H1 (cell line): ENCODE measurements around the gene DENND1A. TPM values are rescaled to one million over a fixed set of nuclear protein-coding genes. Genes with fewer than 3 reads are reported as not detected.

Experiments used
- CTCF ChIA-PET: fragments of 300-600 bp; sonication (Branson Sonifier 250); formaldehyde crosslinking; loops from one replicate; lab custom pipeline; 2021; ENCODE audit not compliant: partially characterized antibody; lab: Charles Lee
- POLR2A ChIA-PET: fragments of 300-600 bp; sonication (Branson Sonifier 250); formaldehyde crosslinking; loops from one replicate; lab custom pipeline; 2021; ENCODE audit warnings: inconsistent platforms; ENCODE audit not compliant: partially characterized antibody; lab: Charles Lee
- DNase-seq, 2 experiments: peaks; one replicate each; pipeline versions ENCODE4 v3.0.0 to v3.0.0-alpha.2; 2010 to 2022; ENCODE audit warnings: low spot score in 2 of 2, low read depth in 1 of 2, mixed read lengths in 1 of 2
- FAIRE-seq: peaks from 2 replicates; lab custom pipeline; 2011; peaks lifted over from hg19 to GRCh38; lab: Jason Lieb, UNC
- H2AFZ ChIP-seq: 2 replicates; pipeline ENCODE4 v1.8.1; 2012; ENCODE audit warnings: low read length, inconsistent platforms
- H2AK5ac ChIP-seq: 2 replicates; pipeline ENCODE4 v1.6.1; 2013; ENCODE audit warnings: low read depth, low read length
- H2BK120ac ChIP-seq: replicated peaks from 2 replicates; pipeline ENCODE3; 2013; ENCODE audit warnings: low read depth, low read length, inconsistent platforms
- H2BK12ac ChIP-seq: 2 replicates; pipeline ENCODE4 v1.6.1; 2013; ENCODE audit warnings: low read depth, low read length
- H2BK15ac ChIP-seq: 2 replicates; pipeline ENCODE4 v1.6.1; 2013; ENCODE audit warnings: low read length
- H2BK20ac ChIP-seq: 2 replicates; pipeline ENCODE4 v1.6.1; 2013; ENCODE audit warnings: low read length
- H2BK5ac ChIP-seq: 2 replicates; pipeline ENCODE4 v1.6.1; 2013; ENCODE audit warnings: low read depth, low read length
- H3K14ac ChIP-seq: 2 replicates; pipeline ENCODE4 v1.6.1; 2013; ENCODE audit warnings: inconsistent platforms; ENCODE audit not compliant: insufficient read length
- H3K18ac ChIP-seq: 2 replicates; pipeline ENCODE4 v1.6.1; 2013; ENCODE audit warnings: low read length; ENCODE audit errors: extremely low read depth
- H3K23ac ChIP-seq: 2 replicates; pipeline ENCODE4 v1.6.1; 2013; ENCODE audit warnings: inconsistent platforms; ENCODE audit not compliant: insufficient read length
- H3K23me2 ChIP-seq: 2 replicates; pipeline ENCODE4 v1.6.1; 2013; ENCODE audit warnings: low read depth, low read length
- H3K27ac ChIP-seq: 2 replicates; pipeline ENCODE4 v1.6.1; 2011; ENCODE audit warnings: low read depth, low read length, inconsistent platforms
- H3K27me3 ChIP-seq, 4 experiments: replicated peaks in 1 of 4; 1 replicate in 1 of 4; 2 replicates in 3 of 4; pipeline versions ENCODE4 v1.6.1 to v1.8.1; 2011 to 2013; ENCODE audit warnings: low read length in 3 of 4, mild to moderate bottlenecking in 3 of 4, inconsistent platforms in 2 of 4, mixed read lengths in 2 of 4, moderate library complexity in 1 of 4; ENCODE audit not compliant: control insufficient read depth in 3 of 4, insufficient read depth in 3 of 4; ENCODE audit errors: extremely low read depth in 1 of 4
- H3K36me3 ChIP-seq, 4 experiments: 2 replicates each; pipeline versions ENCODE4 v1.6.1 to v1.8.1; 2011 to 2013; ENCODE audit warnings: mild to moderate bottlenecking in 4 of 4, low read length in 3 of 4, moderate library complexity in 2 of 4, control low read depth in 1 of 4, inconsistent platforms in 1 of 4; ENCODE audit not compliant: insufficient read depth in 4 of 4, control insufficient read depth in 2 of 4
- H3K4ac ChIP-seq: replicated peaks from 2 replicates; pipeline ENCODE3; 2013; ENCODE audit warnings: low read length, low read depth, mixed read lengths, inconsistent platforms; ENCODE audit not compliant: insufficient read length
- H3K4me1 ChIP-seq, 4 experiments: replicated peaks in 1 of 4; 1 replicate in 1 of 4; 2 replicates in 3 of 4; pipeline versions ENCODE4 v1.6.1 to v1.8.1; 2011 to 2013; ENCODE audit warnings: low read length in 3 of 4, inconsistent platforms in 2 of 4, mixed read lengths in 1 of 4; ENCODE audit not compliant: insufficient read depth in 4 of 4, control insufficient read depth in 3 of 4
- H3K4me2 ChIP-seq, 2 experiments: 2 replicates each; pipeline versions ENCODE4 v1.6.1 to v1.8.1; 2011 to 2013; ENCODE audit warnings: low read depth in 2 of 2, low read length in 2 of 2, control low read depth in 1 of 2, inconsistent platforms in 1 of 2, mild to moderate bottlenecking in 1 of 2; ENCODE audit not compliant: insufficient read depth in 1 of 2
- H3K4me3 ChIP-seq, 4 experiments: fragments of 200-600, 300-600 bp in 1 of 4; sonication (generic), shearing (Covaris generic), sonication (Bioruptor Twin) in 1 of 4; 2 replicates each; pipeline versions ENCODE4 v1.5.1 to v1.8.1; 2011 to 2016; ENCODE audit warnings: low read length in 4 of 4, low read depth in 3 of 4, control low read depth in 2 of 4, inconsistent platforms in 2 of 4, mild to moderate bottlenecking in 2 of 4, mixed read lengths in 1 of 4, moderate library complexity in 1 of 4; ENCODE audit not compliant: insufficient read depth in 2 of 4; ENCODE audit errors: extremely low read depth in 1 of 4
- H3K56ac ChIP-seq: replicated peaks from 2 replicates; pipeline ENCODE3; 2013; ENCODE audit warnings: low read depth, mild to moderate bottlenecking, mixed read lengths, low read length, inconsistent platforms; ENCODE audit not compliant: insufficient read length
- H3K79me1 ChIP-seq: 2 replicates; pipeline ENCODE4 v1.6.1; 2013; ENCODE audit warnings: low read depth, low read length, control low read depth
- H3K79me2 ChIP-seq, 2 experiments: 2 replicates each; pipeline versions ENCODE4 v1.6.1 to v1.8.1; 2012 to 2013; ENCODE audit warnings: low read length in 2 of 2, mild to moderate bottlenecking in 2 of 2, inconsistent platforms in 1 of 2; ENCODE audit not compliant: insufficient read depth in 2 of 2, control insufficient read depth in 1 of 2
- H3K9ac ChIP-seq, 4 experiments: replicated peaks in 1 of 4; 1 replicate in 1 of 4; 2 replicates in 3 of 4; pipeline versions ENCODE4 v1.6.1 to v1.8.1; 2011 to 2013; ENCODE audit warnings: low read depth in 3 of 4, low read length in 3 of 4, control low read depth in 2 of 4, mild to moderate bottlenecking in 2 of 4, moderate library complexity in 2 of 4, inconsistent platforms in 1 of 4; ENCODE audit errors: extremely low read depth in 1 of 4
- H3K9me3 ChIP-seq, 2 experiments: 2 replicates each; pipeline versions ENCODE4 v1.6.1 to v1.8.1; 2012 to 2013; ENCODE audit warnings: mild to moderate bottlenecking in 2 of 2, moderate library complexity in 2 of 2, control low read depth in 1 of 2, inconsistent platforms in 1 of 2, low read depth in 1 of 2, low read length in 1 of 2, mixed read lengths in 1 of 2; ENCODE audit not compliant: insufficient read depth in 2 of 2
- H4K20me1 ChIP-seq, 2 experiments: replicated peaks in 1 of 2; 2 replicates each; pipeline versions ENCODE3 to v1.8.1; 2011 to 2013; ENCODE audit warnings: inconsistent platforms in 2 of 2, low read length in 2 of 2, mild to moderate bottlenecking in 1 of 2; ENCODE audit not compliant: insufficient read depth in 2 of 2, control insufficient read depth in 1 of 2
- H4K5ac ChIP-seq: 2 replicates; pipeline ENCODE4 v1.6.1; 2013; ENCODE audit warnings: low read length, low read depth, mixed read lengths, inconsistent platforms; ENCODE audit not compliant: insufficient read length
- H4K8ac ChIP-seq: 2 replicates; pipeline ENCODE4 v1.8.0; 2013; ENCODE audit warnings: mild to moderate bottlenecking, moderate library complexity, low read length, inconsistent platforms; ENCODE audit not compliant: insufficient read depth; ENCODE audit errors: extremely low read depth
- H4K91ac ChIP-seq: replicated peaks from 2 replicates; pipeline ENCODE3; 2013; ENCODE audit warnings: low read length, mixed read lengths, inconsistent platforms; ENCODE audit not compliant: insufficient read length
- ASH2L ChIP-seq: fragments of 200-600, 300-600 bp; sonication (generic); IDR thresholded peaks from one replicate; pipeline ENCODE4 v1.7.1; 2017; ENCODE audit warnings: low read length
- BACH1 ChIP-seq: IDR thresholded peaks from 2 replicates; pipeline ENCODE4 v1.6.1; 2012; ENCODE audit warnings: low read length, improper control_type of control experiment
- CTBP2 ChIP-seq: IDR thresholded peaks from 2 replicates; pipeline ENCODE4 v1.7.0; 2011; ENCODE audit warnings: borderline replicate concordance, mild to moderate bottlenecking, moderate library complexity, mixed read lengths, low read length; ENCODE audit not compliant: insufficient read depth, insufficient read length
- E2F6 ChIP-seq: IDR thresholded peaks from 2 replicates; pipeline ENCODE4 v1.6.1; 2012; ENCODE audit warnings: inconsistent platforms
- NANOG ChIP-seq: IDR thresholded peaks from 2 replicates; pipeline ENCODE4 v1.6.1; 2011; ENCODE audit warnings: low read length, low read depth, mild to moderate bottlenecking, inconsistent platforms; ENCODE audit not compliant: insufficient read depth, poor library complexity, severe bottlenecking
- NRF1 ChIP-seq: IDR thresholded peaks from 2 replicates; pipeline ENCODE4 v1.6.1; 2011; ENCODE audit warnings: mild to moderate bottlenecking, low read depth, low read length, improper control_type of control experiment
- RAD21 ChIP-seq, 2 experiments: IDR thresholded peaks in 1 of 2; conservative IDR thresholded peaks in 1 of 2; 2 replicates each; pipeline ENCODE4 v1.6.1; 2011; ENCODE audit warnings: low read depth in 2 of 2, low read length in 2 of 2, improper control_type of control experiment in 1 of 2, inconsistent platforms in 1 of 2, mild to moderate bottlenecking in 1 of 2, moderate library complexity in 1 of 2
- RFX5 ChIP-seq: IDR thresholded peaks from 2 replicates; pipeline ENCODE4 v1.6.1; 2011; ENCODE audit warnings: low read depth, low read length, improper control_type of control experiment, borderline replicate concordance
- SIN3A ChIP-seq, 2 experiments: IDR thresholded peaks in 1 of 2; conservative IDR thresholded peaks in 1 of 2; 2 replicates each; pipeline ENCODE4 v1.6.1; 2011 to 2012; ENCODE audit warnings: low read length in 2 of 2, improper control_type of control experiment in 1 of 2, low read depth in 1 of 2, mild to moderate bottlenecking in 1 of 2
- TBP ChIP-seq: IDR thresholded peaks from 2 replicates; pipeline ENCODE4 v1.6.1; 2011; ENCODE audit warnings: low read depth, low read length, improper control_type of control experiment
- TCF12 ChIP-seq: IDR thresholded peaks from 2 replicates; pipeline ENCODE4 v1.6.1; 2011; ENCODE audit warnings: low read depth, mild to moderate bottlenecking, low read length
- WGBS, 2 experiments: shearing (Covaris generic) in 1 of 2; methylation state at CpG; one replicate each; pipeline versions ENCODE4 v1.1.6 to v1.1.7; 2013 to 2015; ENCODE audit warnings: low lambda C conversion rate in 2 of 2, mixed read lengths in 2 of 2, inconsistent platforms in 1 of 2, low coverage in 1 of 2, missing lambda C conversion rate in 1 of 2; ENCODE audit not compliant: insufficient replicate concordance in 2 of 2, insufficient coverage in 1 of 2, insufficient read length in 1 of 2; ENCODE audit errors: extremely low coverage in 1 of 2, missing lambda C conversion rate in 1 of 2; 5-methylcytosine and 5-hydroxymethylcytosine counted together
- polyA plus RNA-seq, 7 experiments: library from polyadenylated mRNA; depleted of rRNA in 3 of 7; stranded (reverse) in 5 of 7; unstranded in 2 of 7; fragments of >200 nt in 5 of 7; fragments of 200-250 nt in 2 of 7; gene quantifications; 1 replicate in 5 of 7; 2 replicates in 1 of 7; 4 replicates in 1 of 7; pipeline versions ENCODE4 v1.2.1 to v1.2.3, GENCODE V29; 2011 to 2013; ENCODE audit warnings: missing spikeins in 2 of 7, mixed read lengths in 2 of 7
- total RNA-seq: library from RNA; stranded (reverse); fragmentation: NEBNext Ultra II Directional; extraction: Animal tissue kit (Norgen Biotek cat#: 25700); gene quantifications from 2 replicates; pipeline ENCODE4 v1.2.1, GENCODE V29; 2021
- TF ChIP-seq, protein P1 (sequence below): IDR thresholded peaks from 2 replicates; pipeline ENCODE4 v1.6.1; 2011; ENCODE audit warnings: low read depth, mild to moderate bottlenecking, low read length; ENCODE audit not compliant: insufficient read depth

DENND1A gene
- total and polyA plus RNA-seq, 2 of the 8 experiments (the other 6 are each of a cell fraction or from before 2014, with no cell fraction given): 24.1 to 26.4 TPM

GRCh38 chr9:123425836-123426365 lies 504.0 kb downstream of the DENND1A start:
- H4K20me1 ChIP-seq: no peaks in the 10 kb centered on the region
- H3K4me3 ChIP-seq: no peak overlapping the region
- H2BK12ac ChIP-seq: no peak overlapping the region
- ChIA-PET POLR2A (no interaction called here), CTCF (interaction anchor here (1.0 to 5.9 kb wide), 9 partner anchors 10 to 895 kb away, joined by 3 to 64 read pairs (median 5); no protein-coding TSS in a partner anchor)
- no peak for FAIRE-seq
- H3K36me3 ChIP-seq: no peaks in the 10 kb centered on the region
- 76% methylated on average over 6 of the region's 6 CpGs; no CpG with 5 or more reads in 1 of the 2 experiments for WGBS, 2 experiments
- H2AK5ac ChIP-seq: no peak overlapping the region
- H3K23me2 ChIP-seq: no peaks in the 10 kb centered on the region
- no peak overlapping the region for H3K14ac ChIP-seq
- H3K18ac ChIP-seq: no peak overlapping the region
- H4K8ac ChIP-seq: no peak overlapping the region
- no peak overlapping the region for H3K27ac ChIP-seq
- DNase-seq: no peak
- no peaks in the 10 kb centered on the region for H3K79me1 ChIP-seq
- H4K91ac ChIP-seq: no peak overlapping the region
- H3K79me2 ChIP-seq: no peaks in the 10 kb centered on the region
- no peak overlapping the region for H3K56ac ChIP-seq
- no peak overlapping the region for H3K4me2 ChIP-seq
- no peak overlapping the region for H2BK5ac ChIP-seq
- peaks cover 5 to 14% (median 11%) of the 10 kb centered on the region in 4 experiments for H3K4me1 ChIP-seq
- no peak overlapping the region for H2BK15ac ChIP-seq
- H3K9me3 ChIP-seq: no peaks in the 10 kb centered on the region
- H3K27me3 ChIP-seq: no peaks in the 10 kb centered on the region
- no peak overlapping the region for H4K5ac ChIP-seq
- H2AFZ ChIP-seq: no peak overlapping the region
- no peak overlapping the region; a peak in 2 of 7 replicates for H3K9ac ChIP-seq
- no peak overlapping the region for H2BK20ac ChIP-seq
- no peak overlapping the region for H3K4ac ChIP-seq
- no peak overlapping the region for H3K23ac ChIP-seq
- no peak overlapping the region for H2BK120ac ChIP-seq
- no peak for TF ChIP-seq TBP
- TF ChIP-seq NRF1: no peak
- no peak for TF ChIP-seq TCF12
- TF ChIP-seq E2F6: no peak
- TF ChIP-seq CTBP2: no peak
- no peak for TF ChIP-seq BACH1
- TF ChIP-seq SIN3A (conservative IDR thresholded peaks at IDR 0.05 in 1 of 2, IDR thresholded peaks at IDR 0.05 in 1 of 2; ENCODE audit: low read depth in 1 of 2, low read length in 2 of 2): no peak
- no peak for TF ChIP-seq ASH2L
- TF ChIP-seq NANOG: no peak
- TF ChIP-seq RFX5: no peak
- TF ChIP-seq RAD21 (IDR thresholded peaks at IDR 0.05 in 1 of 2, conservative IDR thresholded peaks at IDR 0.05 in 1 of 2; ENCODE audit: low read depth in 2 of 2, low read length in 2 of 2): no peak
- TF ChIP-seq, protein P1, sequence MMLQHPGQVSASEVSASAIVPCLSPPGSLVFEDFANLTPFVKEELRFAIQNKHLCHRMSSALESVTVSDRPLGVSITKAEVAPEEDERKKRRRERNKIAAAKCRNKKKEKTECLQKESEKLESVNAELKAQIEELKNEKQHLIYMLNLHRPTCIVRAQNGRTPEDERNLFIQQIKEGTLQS: no peak
